ENCODE measurements around the gene SMCO2.

DNA sequence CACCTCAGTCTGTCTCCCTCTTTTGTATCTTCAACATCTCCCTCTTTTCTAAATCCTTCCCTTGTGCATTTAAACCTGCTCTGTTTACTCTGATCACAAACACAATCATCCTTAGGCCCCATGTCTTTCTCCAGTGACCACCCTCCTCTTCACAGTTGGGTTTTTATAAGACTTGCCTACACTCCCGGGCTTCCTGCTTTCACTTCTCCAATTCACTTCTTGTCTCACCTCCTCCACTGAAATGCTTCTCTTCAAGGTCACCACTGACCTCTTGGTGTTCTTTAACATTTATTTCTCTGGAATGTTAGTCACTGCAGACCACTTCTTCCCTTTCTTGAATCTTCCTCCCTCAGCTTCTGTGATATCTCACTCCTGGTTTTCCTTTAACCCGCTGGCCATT, 8.7 kb upstream of the SMCO2 start:
- TF ChIP-seq, protein P1, sequence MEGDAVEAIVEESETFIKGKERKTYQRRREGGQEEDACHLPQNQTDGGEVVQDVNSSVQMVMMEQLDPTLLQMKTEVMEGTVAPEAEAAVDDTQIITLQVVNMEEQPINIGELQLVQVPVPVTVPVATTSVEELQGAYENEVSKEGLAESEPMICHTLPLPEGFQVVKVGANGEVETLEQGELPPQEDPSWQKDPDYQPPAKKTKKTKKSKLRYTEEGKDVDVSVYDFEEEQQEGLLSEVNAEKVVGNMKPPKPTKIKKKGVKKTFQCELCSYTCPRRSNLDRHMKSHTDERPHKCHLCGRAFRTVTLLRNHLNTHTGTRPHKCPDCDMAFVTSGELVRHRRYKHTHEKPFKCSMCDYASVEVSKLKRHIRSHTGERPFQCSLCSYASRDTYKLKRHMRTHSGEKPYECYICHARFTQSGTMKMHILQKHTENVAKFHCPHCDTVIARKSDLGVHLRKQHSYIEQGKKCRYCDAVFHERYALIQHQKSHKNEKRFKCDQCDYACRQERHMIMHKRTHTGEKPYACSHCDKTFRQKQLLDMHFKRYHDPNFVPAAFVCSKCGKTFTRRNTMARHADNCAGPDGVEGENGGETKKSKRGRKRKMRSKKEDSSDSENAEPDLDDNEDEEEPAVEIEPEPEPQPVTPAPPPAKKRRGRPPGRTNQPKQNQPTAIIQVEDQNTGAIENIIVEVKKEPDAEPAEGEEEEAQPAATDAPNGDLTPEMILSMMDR (IDR thresholded peaks at IDR 0.05), result no peak
- no peak for TF ChIP-seq POLR2A (IDR thresholded peaks at IDR 0.05)

Data from esophagus squamous epithelium (tissue), 4 donors.